Umbilical cord (tissue), 2 donors: ENCODE results near the gene CPOX. TPM values are rescaled to one million over a fixed set of nuclear protein-coding genes. Genes with fewer than 3 reads are reported as not detected.
"Not testable (repeated sequence)": the region's sequence is repeated elsewhere in the genome, so short reads cannot be mapped to it uniquely, and the experiment has no call there.

Source experiments
- DNase-seq: peaks from one replicate; pipeline ENCODE4 v3.0.0-alpha.2; 2015; ENCODE audit warnings: low spot score
- total RNA-seq: library from RNA; depleted of rRNA; stranded (reverse); fragments of >200 nt; gene quantifications from one replicate; pipeline ENCODE4 v1.2.3, GENCODE V29; 2014; ENCODE audit warnings: low replicate concordance; ENCODE audit not compliant: insufficient read depth

The CPOX gene
- total RNA-seq, 1 donor from 2014 or later: 14.7 TPM

DNA sequence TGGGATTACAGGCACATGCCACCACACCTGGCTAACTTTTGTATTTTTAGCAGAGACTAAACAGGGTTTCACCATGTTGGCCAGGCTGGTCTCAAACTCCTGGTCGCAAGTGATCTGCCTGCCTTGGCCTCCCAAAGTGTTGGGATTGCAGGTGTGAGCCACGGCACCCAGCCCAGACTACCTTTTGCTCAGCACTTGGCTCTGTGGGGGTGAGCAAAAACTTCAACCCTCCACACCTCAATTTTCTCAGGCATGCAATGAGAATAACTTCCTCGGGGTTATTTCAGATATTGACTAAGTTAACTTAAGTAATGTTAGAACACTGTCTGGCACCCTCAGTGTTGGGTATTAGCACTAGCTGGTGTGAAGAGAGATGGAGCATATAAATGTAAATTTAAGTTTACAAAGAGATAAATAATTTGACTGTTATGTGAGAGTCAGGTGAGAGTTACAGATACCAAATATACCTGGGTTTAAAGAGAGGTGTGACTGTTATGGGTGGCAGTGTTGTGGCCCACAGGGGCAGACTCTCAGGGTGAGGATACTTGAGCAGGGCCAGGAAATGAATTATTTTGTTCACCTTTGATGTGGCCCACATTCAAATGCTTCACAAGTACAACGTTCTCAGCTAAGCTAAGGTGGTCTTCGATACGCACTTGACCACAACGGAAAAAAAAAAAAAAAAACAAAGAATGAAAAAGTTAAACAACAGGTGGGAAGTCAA is 29.0 kb downstream of the CPOX start:
- DNase-seq: no peak

DNA sequence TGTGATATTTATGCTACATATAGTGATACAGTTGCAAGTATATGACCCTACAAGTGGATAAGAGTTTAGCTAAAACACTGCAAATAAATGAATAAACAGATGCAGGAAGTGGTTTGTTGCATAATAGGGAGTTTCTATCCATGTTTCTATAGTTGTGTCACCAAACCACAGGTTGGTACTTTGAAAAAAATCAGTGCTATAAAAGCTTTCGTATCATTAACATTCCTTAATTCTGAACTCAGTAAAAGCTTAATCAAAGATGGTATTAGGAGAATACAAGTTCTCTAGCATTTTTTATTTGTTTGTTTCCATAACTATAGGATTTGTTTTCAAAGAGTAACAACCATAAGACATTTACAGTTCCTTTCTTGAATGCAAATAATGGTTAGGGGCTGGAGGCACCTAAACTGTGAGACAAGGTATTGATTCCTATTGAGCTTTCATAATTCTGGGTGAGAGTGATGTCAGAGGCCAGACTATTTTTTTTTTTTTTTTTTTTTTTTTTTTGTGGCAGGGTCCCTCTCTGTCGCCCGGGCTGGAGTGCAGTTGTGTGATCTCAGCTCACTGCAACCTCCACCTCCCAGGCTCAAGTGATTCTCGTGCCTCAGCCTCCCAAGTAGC is 29.6 kb downstream of the CPOX start:
- DNase-seq: no peak

- no peak for DNase-seq
Measured at GRCh38 chr3:98561727-98562521, 31.5 kb downstream of the CPOX start.

DNA sequence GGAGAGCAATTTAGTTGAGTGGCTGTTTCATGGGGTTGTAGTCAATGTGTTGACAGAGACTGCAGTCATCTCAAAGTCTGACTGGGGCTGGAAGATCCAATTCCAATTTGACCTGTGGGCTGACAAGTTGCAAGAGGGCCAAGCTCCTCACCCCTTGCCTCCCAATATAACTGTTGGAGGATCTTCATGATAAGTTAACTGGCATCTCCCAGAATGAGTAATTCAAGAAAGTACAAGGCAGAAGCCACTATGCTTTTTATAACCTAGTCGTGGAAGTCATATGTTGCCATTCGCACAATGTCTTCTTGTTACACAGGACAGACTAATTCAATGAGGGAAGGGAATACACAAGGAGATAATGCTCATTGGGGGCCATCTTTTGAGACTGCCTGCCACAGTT is 32.5 kb downstream of the CPOX start:
- DNase-seq: no peak

GRCh38 chr3:98559769-98560168 is 33.6 kb downstream of the CPOX start:
- DNase-seq: not testable (repeated sequence)

- no peak for DNase-seq
Measured at GRCh38 chr3:98558100-98558827, 35.1 kb downstream of the CPOX start.

DNA sequence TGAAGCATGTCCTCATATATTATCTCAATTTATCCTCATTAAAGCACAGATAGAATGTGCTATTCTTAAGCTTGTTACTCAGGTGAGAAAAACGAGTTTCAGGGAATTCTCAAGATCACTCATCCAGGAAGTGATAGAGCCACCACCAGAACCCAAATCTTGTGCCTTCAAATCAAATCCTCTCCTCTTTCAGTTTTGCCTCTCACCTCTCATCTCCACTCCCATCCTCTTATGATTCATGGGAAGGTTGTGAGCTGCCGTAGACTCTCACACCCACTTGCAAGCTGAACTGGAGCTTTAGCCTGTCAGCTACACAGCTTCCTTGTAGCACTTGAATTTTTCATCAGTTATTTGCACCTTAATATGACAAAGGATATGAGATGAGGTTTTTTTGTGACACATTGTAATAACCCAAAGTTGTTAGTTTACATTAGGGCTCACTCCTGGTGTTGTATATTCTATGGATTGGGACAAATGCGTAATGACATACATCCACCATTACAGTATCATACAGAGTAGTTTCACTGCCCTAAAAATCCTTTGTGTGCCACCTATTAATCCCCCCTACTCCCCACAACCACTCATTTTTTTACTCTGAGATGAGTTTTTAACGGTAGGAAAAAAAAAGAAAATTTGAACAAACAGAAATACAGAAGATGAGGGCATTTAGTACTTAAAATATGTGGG is 35.9 kb downstream of the CPOX start:
- DNase-seq: no peak

DNA sequence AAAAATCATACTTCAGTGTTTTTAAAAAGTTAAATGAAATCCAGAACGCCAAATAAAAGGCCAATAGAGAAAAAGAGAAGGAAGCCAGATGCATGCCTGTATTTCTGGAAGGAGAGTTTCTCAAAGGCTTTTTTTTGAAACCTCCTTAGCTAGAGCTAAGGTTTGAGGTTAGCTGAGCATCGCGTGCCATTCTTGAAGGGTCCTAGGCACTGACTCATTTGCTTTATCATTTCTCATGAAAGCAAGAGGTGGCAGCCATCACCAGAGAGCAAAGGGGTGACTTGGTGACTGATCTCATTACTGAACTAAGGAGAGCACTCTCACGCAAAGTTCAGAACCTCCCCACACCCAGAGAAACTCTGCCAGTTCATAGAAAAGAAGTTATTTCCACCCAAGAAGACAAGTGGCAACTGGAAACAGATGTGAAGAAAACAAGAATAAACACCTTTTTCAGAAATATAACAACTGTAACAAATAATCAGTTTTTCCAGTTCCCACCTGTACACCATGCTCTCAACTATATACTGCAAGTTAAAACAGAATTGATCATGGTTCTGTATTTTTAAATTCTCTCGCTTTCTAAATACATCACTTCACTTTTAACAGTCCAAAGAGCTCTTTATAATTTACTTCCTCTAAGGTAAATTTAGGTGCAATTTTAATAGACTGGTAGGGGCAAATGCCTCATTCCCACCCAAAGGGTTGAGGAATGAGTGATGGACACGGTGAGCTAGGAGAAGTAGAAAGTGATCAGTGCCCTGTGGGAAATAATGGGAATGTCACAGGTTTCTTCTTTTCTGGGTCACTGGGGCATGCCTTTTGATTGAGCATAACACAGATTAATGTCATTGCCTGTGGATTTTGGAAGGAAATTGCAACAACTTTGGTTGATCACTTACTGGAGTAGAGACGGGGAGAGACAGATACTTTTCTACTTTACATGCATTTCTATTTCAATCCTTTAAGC is 37.0 kb downstream of the CPOX start:
- no peak for DNase-seq

DNA sequence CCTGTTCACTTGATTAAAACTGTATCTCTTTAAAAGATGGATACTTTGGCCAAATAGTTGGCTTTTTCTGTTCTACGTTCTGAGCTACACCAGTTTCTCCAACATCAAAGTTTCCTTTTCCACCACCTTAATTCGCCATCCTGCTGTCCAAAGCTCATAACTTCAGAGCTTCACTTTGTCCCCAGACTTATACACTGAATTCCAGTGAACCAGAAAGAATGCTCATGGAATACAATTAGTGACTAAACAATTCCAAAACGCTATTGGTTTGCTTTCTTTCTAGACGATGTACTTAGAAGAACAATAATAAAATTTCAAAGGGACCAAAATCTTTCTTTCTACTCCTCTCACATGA is 38.4 kb downstream of the CPOX start:
- DNase-seq: no peak

GRCh38 chr3:98554580-98554979 is 38.8 kb downstream of the CPOX start:
- DNase-seq: no peak

- DNase-seq: peak; percentile 5
Measured at GRCh38 chr3:98553753-98554152, 39.7 kb downstream of the CPOX start.

DNA sequence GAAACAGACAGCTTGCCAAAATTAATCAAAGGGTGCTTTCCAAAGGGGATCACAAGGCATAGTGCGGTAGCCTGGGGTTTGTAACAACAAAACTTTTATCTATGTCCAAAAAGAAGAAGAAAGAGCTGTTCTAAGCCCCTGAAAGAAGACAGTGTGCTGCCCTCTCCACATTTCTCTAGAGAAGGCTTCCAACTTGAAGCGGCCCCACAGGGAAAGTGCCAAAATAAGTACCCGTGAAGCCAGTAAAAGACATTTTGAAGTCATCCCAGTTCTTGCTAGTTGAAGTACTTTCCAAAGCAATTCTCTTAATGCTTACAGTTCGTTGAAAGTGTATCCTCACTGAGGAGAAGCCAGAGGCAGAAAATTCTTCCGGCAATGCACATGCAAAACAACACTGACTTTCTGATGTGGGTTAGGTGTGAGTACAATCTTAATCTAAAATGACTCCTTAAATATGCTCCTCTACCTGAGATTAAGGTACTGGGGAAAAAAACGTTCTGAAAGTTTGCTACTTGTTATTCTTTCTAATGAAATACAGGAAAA is 40.3 kb downstream of the CPOX start:
- peak; percentile 23 for DNase-seq

GRCh38 chr3:98552232-98553020 is 41.0 kb downstream of the CPOX start:
- DNase-seq: no peak

- DNase-seq: no peak
Measured at GRCh38 chr3:98551754-98552153, 41.7 kb downstream of the CPOX start.

DNA sequence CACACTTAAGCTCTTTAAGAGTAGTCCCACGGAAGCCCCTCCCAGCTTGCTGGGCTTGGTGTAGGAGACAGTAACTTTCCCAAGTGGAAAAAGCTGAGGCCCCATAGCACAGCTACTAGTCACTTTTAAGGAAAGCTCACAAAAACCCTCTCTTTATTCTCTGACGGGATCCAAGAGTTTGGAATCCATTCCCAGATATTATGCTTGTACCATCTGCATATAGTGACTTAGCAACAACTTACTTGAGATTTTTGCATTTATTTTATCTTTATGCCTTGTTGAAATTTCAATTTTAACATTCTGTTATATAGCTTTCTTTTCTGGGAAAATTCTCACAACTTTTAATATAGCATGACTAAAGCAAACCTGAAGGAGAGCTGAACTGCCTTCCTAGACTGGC is 42.2 kb downstream of the CPOX start:
- DNase-seq: peak; percentile 1

GRCh38 chr3:98550833-98551232 is 42.6 kb downstream of the CPOX start:
- no peak for DNase-seq

GRCh38 chr3:98548544-98548943 is 44.9 kb downstream of the CPOX start:
- no peak for DNase-seq

GRCh38 chr3:98545940-98546339 is 47.5 kb downstream of the CPOX start:
- no peak for DNase-seq

GRCh38 chr3:98542623-98543022 is 50.8 kb downstream of the CPOX start:
- no peak for DNase-seq
